ENCODE results near the gene UAP1L1. TPM values are rescaled to one million over a fixed set of nuclear protein-coding genes. Genes with fewer than 3 reads are reported as not detected.

UAP1L1 gene
- total and polyA plus RNA-seq, 2 of the 4 experiments (the other 2 are of a cell fraction), result 2.3 to 9.8 TPM

- no peak overlapping the region for H2BK5ac ChIP-seq (ENCODE audit: low read depth, low read length, poor library complexity, severe bottlenecking)
These were observed 29.4 kb downstream of the UAP1L1 start for GRCh38 chr9:137106662-137107250.

More at GRCh38 chr9:137106662-137107250, 29.4 kb downstream of the UAP1L1 start:
- no peak overlapping the region for H3K18ac ChIP-seq (ENCODE audit: low read depth, low read length)
- no peak overlapping the region for H3K14ac ChIP-seq (replicated peaks; ENCODE audit: low read depth, low read length)
- peaks cover 0 to 20% of the 10 kb centered on the region in 2 experiments; a peak in 2 of 4 replicates for H3K79me1 ChIP-seq (ENCODE audit: low read depth in 1 of 2, low read length in 2 of 2)
- H3K27ac ChIP-seq (ENCODE audit: insufficient read depth, low read length), result no peak overlapping the region
- ChIA-PET CTCF (no interaction called here), POLR2A (ENCODE audit: unreplicated experiment) (no interaction called here)
- no peak overlapping the region for H3K9ac ChIP-seq (ENCODE audit: low read depth, low read length)
- no peaks in the 10 kb centered on the region for H3K27me3 ChIP-seq (ENCODE audit: control insufficient read depth, insufficient read depth, low read length)
- BruUV-seq (replicated peaks), result no TSS peak
- ATAC-seq (ENCODE audit: low read depth) (no peak), DNase-seq (no peak)
- H3K23ac ChIP-seq (ENCODE audit: low read depth, low read length), result no peak overlapping the region
- TF ChIP-seq BHLHE40 (IDR thresholded peaks at IDR 0.05; ENCODE audit: low read depth, low read length), result no peak
- TF ChIP-seq CEBPB (IDR thresholded peaks at IDR 0.05; ENCODE audit: low read depth, low read length), result no peak
- no peak for TF ChIP-seq RAD21 (IDR thresholded peaks at IDR 0.05; ENCODE audit: low read length)
- H4K5ac ChIP-seq (ENCODE audit: low read depth, low read length), result no peak overlapping the region
- H4K91ac ChIP-seq (ENCODE audit: insufficient read depth, low read depth, low read length), result no peak overlapping the region
- in situ Hi-C loops (cut with MboI; ENCODE audit: low sequenced_read_pairs) (no loop called here), intact Hi-C loops (cut with micrococcal nuclease) (no loop called here), dilution Hi-C loops (cut with HindIII; ENCODE audit: low sequenced_read_pairs, unreplicated experiment) (no loop called here)
- H3K4me2 ChIP-seq (ENCODE audit: low read depth, low read length), result no peak overlapping the region
- H3K56ac ChIP-seq (ENCODE audit: extremely low read depth, insufficient read depth, low read length), result no peak overlapping the region
- WGBS, 2 experiments (ENCODE audit: extremely low coverage in 2 of 2, insufficient read length in 1 of 2), result 100% methylated on average over 2 of the region's 27 CpGs; no CpG with 5 or more reads in 1 of the 2 experiments
- no peaks in the 10 kb centered on the region; the same call in 1 of the 2 replicates for H3K9me1 ChIP-seq (ENCODE audit: insufficient read depth, low read length)
- H3K4me1 ChIP-seq (ENCODE audit: control insufficient read depth, insufficient read depth, low read length), result no peaks in the 10 kb centered on the region
- H4K20me1 ChIP-seq (ENCODE audit: insufficient read depth, low read length), result peaks cover 5% of the 10 kb centered on the region
- H2AK9ac ChIP-seq (replicated peaks; ENCODE audit: low read depth, low read length, poor library complexity), result no peak overlapping the region
- H2BK20ac ChIP-seq (ENCODE audit: low read depth, low read length), result no peak overlapping the region
- no peak overlapping the region for H2AK5ac ChIP-seq (ENCODE audit: low read depth, low read length)
- H3K9me3 ChIP-seq (ENCODE audit: control insufficient read depth, insufficient read depth, low read length), result no peaks in the 10 kb centered on the region; the same call in 1 of the 2 replicates
- no peak overlapping the region for H3K4me3 ChIP-seq (ENCODE audit: insufficient read depth, low read depth, low read length)
- no peak overlapping the region for H3K4ac ChIP-seq (ENCODE audit: low read depth, low read length)
- no peak overlapping the region for H4K8ac ChIP-seq (ENCODE audit: low read depth in 2 of 2, low read length in 2 of 2)
- H2AFZ ChIP-seq (replicated peaks; ENCODE audit: low read length, poor library complexity), result no peak overlapping the region
- H2BK15ac ChIP-seq (ENCODE audit: low read depth, low read length), result no peak overlapping the region
- H2BK120ac ChIP-seq (ENCODE audit: low read depth, low read length), result no peak overlapping the region
- peaks cover 79% of the 10 kb centered on the region for H3K36me3 ChIP-seq (ENCODE audit: control insufficient read depth, insufficient read depth, low read length)
